Ovary (tissue), 9 donors: ENCODE measurements around the gene DSCAM. TPM values are rescaled to one million over a fixed set of nuclear protein-coding genes. Genes with fewer than 3 reads are reported as not detected.

ENCODE experiments used
- DNase-seq, 5 donors: peaks; one replicate each; pipeline ENCODE4 v3.0.0-alpha.2; 2019 to 2020
- H3K27ac ChIP-seq, 2 donors: fragments of 200-600 bp; one replicate each; pipeline versions ENCODE4 v1.5.1 to v1.8.0; 2019 to 2022
- H3K27me3 ChIP-seq: fragments of 200-600 bp; one replicate; pipeline ENCODE4 v1.8.0; 2022
- H3K36me3 ChIP-seq: fragments of 200-600 bp; sonication (generic); one replicate; pipeline ENCODE4 v1.5.1; 2019
- H3K4me1 ChIP-seq: one replicate; pipeline ENCODE4 v1.8.1; 2013; ENCODE audit warnings: mild to moderate bottlenecking, moderate library complexity; ENCODE audit not compliant: insufficient read depth
- H3K4me3 ChIP-seq: fragments of 200-600 bp; sonication (generic); one replicate; pipeline ENCODE4 v1.5.1; 2017
- H3K9me3 ChIP-seq, 2 donors: fragments of 200-600 bp in 1 of 2; sonication (generic) in 1 of 2; one replicate each; pipeline versions ENCODE4 v1.5.1 to v1.8.1; 2013 to 2019; ENCODE audit warnings: mild to moderate bottlenecking in 1 of 2, moderate library complexity in 1 of 2
- CTCF ChIP-seq, 3 donors: fragments of 450-650 bp in 2 of 3; fragments of 200-600 bp in 1 of 3; IDR thresholded peaks; one replicate each; pipeline versions ENCODE4 v1.5.1 to v1.8.0; 2016 to 2022; ENCODE audit warnings: antibody characterized with exemption in 3 of 3, mild to moderate bottlenecking in 1 of 3
- EP300 ChIP-seq: sonication (generic); formaldehyde crosslinking; IDR thresholded peaks from one replicate; pipeline ENCODE4 v1.6.1; 2017; ENCODE audit warnings: antibody characterized with exemption
- POLR2A ChIP-seq: fragments of 450-650 bp; IDR thresholded peaks from one replicate; pipeline ENCODE4 v1.6.1; 2017; ENCODE audit warnings: antibody characterized with exemption, mild to moderate bottlenecking, moderate library complexity
- WGBS, 3 donors: extraction: QIAGEN DNeasy Blood & Tissue Kit in 1 of 3; methylation state at CpG; one replicate each; pipeline versions ENCODE4 v1.1.5 to v1.1.7; 2013 to 2017; 5-methylcytosine and 5-hydroxymethylcytosine counted together
- intact Hi-C, 4 donors: fragments of 100-400 bp; cut with DNase I; formaldehyde crosslinking; loops; one replicate each; pipeline versions ENCODE4 v1.11.0 to v1.15.1; 2022 to 2023
- polyA plus RNA-seq, 2 donors: library from polyadenylated mRNA; stranded (reverse); fragments of 200-250 nt in 1 of 2; fragments of 350-450 nt in 1 of 2; fragmentation: Illumina TruSeq in 1 of 2; extraction: RNeasy Lipid Tissue Mini Kit (QIAGEN cat#74804) in 1 of 2; gene quantifications; one replicate each; pipeline ENCODE4 v1.2.3, GENCODE V29; 2013 to 2014
- total RNA-seq, 7 donors: library from RNA; depleted of rRNA in 2 of 7; stranded (reverse); fragments of >200 nt in 2 of 7; fragmentation: NEBNext Ultra II Directional in 3 of 7; extraction: Animal tissue kit (Norgen Biotek cat#: 25700) in 3 of 7; gene quantifications; one replicate each; pipeline versions ENCODE4 v1.1.0 to v1.2.4, GENCODE V29; 2016 to 2023
- donor health status: DM: no; HTN: no; CAD: no; lungs with moderate emphysema.
- donor health status: DM: no; HTN: no; CAD: no.
- donor health status: Bipolar disorder and iron deficiency.
- donor health status: DM: yes; HTN: yes; CAD: no.
- donor health status: DM: no; HTN: no; CAD: no.
- donor health status: DM: yes; HTN: yes; CAD: no.

DSCAM gene
- total and polyA plus RNA-seq, 9 donors = under 0.01 to 0.12 (median 0.04) TPM; not detected in 5

- no peak overlapping the region for H3K4me3 ChIP-seq
- 73 to 78% (median 77%) methylated on average over 8 of the region's 8 CpGs for WGBS, 3 donors
- TF ChIP-seq POLR2A = no peak
- no peak for TF ChIP-seq CTCF (IDR thresholded peaks at IDR 0.05)
- no peak for TF ChIP-seq EP300
- no peaks in the 10 kb centered on the region for H3K9me3 ChIP-seq
- no peak overlapping the region for H3K27ac ChIP-seq
- DNase-seq = no peak
- intact Hi-C loops = no loop called here
- no peaks in the 10 kb centered on the region for H3K4me1 ChIP-seq
- no peaks in the 10 kb centered on the region for H3K27me3 ChIP-seq
- no peaks in the 10 kb centered on the region for H3K36me3 ChIP-seq
Observed at GRCh38 chr21:40675017-40675416, 171.9 kb downstream of the DSCAM start.

GRCh38 chr21:40672602-40673001 is 174.4 kb downstream of the DSCAM start:
- no peaks in the 10 kb centered on the region for H3K27me3 ChIP-seq
- no peaks in the 10 kb centered on the region for H3K4me1 ChIP-seq
- H3K9me3 ChIP-seq = no peaks in the 10 kb centered on the region
- no peak overlapping the region for H3K27ac ChIP-seq
- intact Hi-C loops = no loop called here
- TF ChIP-seq CTCF (IDR thresholded peaks at IDR 0.05) (no peak), POLR2A (no peak), EP300 (no peak)
- DNase-seq = no peak
- H3K36me3 ChIP-seq = no peaks in the 10 kb centered on the region
- no peak overlapping the region for H3K4me3 ChIP-seq
- 65 to 76% (median 75%) methylated on average over 2 of the region's 2 CpGs for WGBS, 3 donors

GRCh38 chr21:40671716-40672115 is 175.2 kb downstream of the DSCAM start:
- WGBS, 3 donors = 81 to 87% (median 86%) methylated on average over 2 of the region's 2 CpGs
- no peaks in the 10 kb centered on the region for H3K27me3 ChIP-seq

GRCh38 chr21:40668555-40669275 is 178.2 kb downstream of the DSCAM start:
- TF ChIP-seq EP300 (no peak), CTCF (IDR thresholded peaks at IDR 0.05) (no peak), POLR2A (no peak)
- 35 to 42% (median 41%) methylated on average over 5 of the region's 5 CpGs for WGBS, 3 donors
- H3K4me1 ChIP-seq = no peaks in the 10 kb centered on the region
- intact Hi-C loops = no loop called here
- H3K4me3 ChIP-seq = no peak overlapping the region
- H3K27me3 ChIP-seq = no peaks in the 10 kb centered on the region
- no peaks in the 10 kb centered on the region for H3K36me3 ChIP-seq
- no peak for DNase-seq
- H3K27ac ChIP-seq = no peak overlapping the region
- H3K9me3 ChIP-seq = no peaks in the 10 kb centered on the region

More at GRCh38 chr21:40671716-40672115, 175.2 kb downstream of the DSCAM start:
- no peaks in the 10 kb centered on the region for H3K4me1 ChIP-seq
- TF ChIP-seq POLR2A = no peak
- no peak for TF ChIP-seq EP300
- no peak for TF ChIP-seq CTCF (IDR thresholded peaks at IDR 0.05)
- no peak overlapping the region for H3K27ac ChIP-seq
- H3K9me3 ChIP-seq = no peaks in the 10 kb centered on the region
- H3K36me3 ChIP-seq = no peaks in the 10 kb centered on the region
- no peak for DNase-seq
- no peak overlapping the region for H3K4me3 ChIP-seq
- intact Hi-C loops = no loop called here
